Measurements from ENCODE around the gene CCNG2. TPM values are rescaled to one million over a fixed set of nuclear protein-coding genes. Genes with fewer than 3 reads are reported as not detected.

Gene CCNG2
- total and polyA plus RNA-seq, 2 of the 13 experiments (the other 11 are each of a cell fraction or from before 2014, with no cell fraction given): 3.9 to 11.5 TPM

GRCh38 chr4:77174426-77174825 lies 17.4 kb downstream of the CCNG2 start:
- ChIA-PET POLR2A (no interaction called here), CTCF (ENCODE audit: low intra/inter-chr PET ratio, low total read pairs) (no interaction called here)
- Histone ChIP-seq H3K36me3 (replicated peaks in 1 of 2; ENCODE audit: control insufficient read depth in 1 of 2, insufficient read depth in 2 of 2, low read length in 2 of 2) (peaks cover 2 to 8% of the 10 kb centered on the region in 2 experiments; a peak in 1 of 5 replicates), H3K79me2 (ENCODE audit: insufficient read depth, low read length) (no peaks in the 10 kb centered on the region), H3K27me3 (ENCODE audit: control insufficient read depth in 1 of 2, insufficient read depth in 2 of 2, low read length in 2 of 2) (peaks cover under 1 to 18% of the 10 kb centered on the region in 2 experiments; a peak in 3 of 5 replicates), H3K4me1 (ENCODE audit: insufficient read depth, low read length) (no peaks in the 10 kb centered on the region), H3K9ac (ENCODE audit: insufficient read depth, low read depth, low read length) (no peak overlapping the region), H3K4me2 (ENCODE audit: low read depth, low read length) (no peak overlapping the region), H3K27ac (ENCODE audit: extremely low read length, insufficient read depth, low read length) (no peak overlapping the region), H3K4me3 (replicated peaks in 1 of 3; ENCODE audit: insufficient read depth in 1 of 3, low read depth in 2 of 3, low read length in 3 of 3) (no peak overlapping the region), H4K20me1 (ENCODE audit: insufficient read depth, low read length) (no peaks in the 10 kb centered on the region), H3K9me3 (ENCODE audit: low read length) (no peaks in the 10 kb centered on the region), H2AFZ (ENCODE audit: low read length) (no peak overlapping the region)
- 33% methylated on average over 1 of the region's 3 CpGs for WGBS (ENCODE audit: low lambda C conversion rate)
- intact Hi-C loops (cut with micrococcal nuclease; ENCODE audit: unreplicated experiment) (no loop called here), in situ Hi-C loops (cut with HindIII; ENCODE audit: extremely low pct_ligation_motif_present, low pct_unique_long_range_greater_than_20kb) (no loop called here)
- BruUV-seq (replicated peaks): no TSS peak
- DNase-seq (ENCODE audit: low spot score): no peak
- no peak for FAIRE-seq
- no peak for ATAC-seq
- no peak for TF ChIP-seq DNMT3B (CRISPR knock-in tag; conservative IDR thresholded peaks at IDR 0.05)
- TF ChIP-seq ZNF556 (CRISPR knock-in tag; IDR thresholded peaks at IDR 0.05; ENCODE audit: borderline replicate concordance): no peak
- no peak for TF ChIP-seq RBM39 (IDR thresholded peaks at IDR 0.05; ENCODE audit: low read depth, low read length, poor library complexity, severe bottlenecking)
- TF ChIP-seq ZNF260 (CRISPR knock-in tag; IDR thresholded peaks at IDR 0.05; ENCODE audit: borderline replicate concordance, low read depth): no peak
- no peak for TF ChIP-seq ZNF639 (CRISPR knock-in tag; conservative IDR thresholded peaks at IDR 0.05)
- TF ChIP-seq YEATS4 (CRISPR knock-in tag; IDR thresholded peaks at IDR 0.05; ENCODE audit: borderline replicate concordance): no peak
- no peak for TF ChIP-seq PRDM15 (CRISPR knock-in tag; IDR thresholded peaks at IDR 0.05)
- TF ChIP-seq RORA (CRISPR knock-in tag; IDR thresholded peaks at IDR 0.05): no peak
- no peak for TF ChIP-seq SRY (CRISPR knock-in tag; IDR thresholded peaks at IDR 0.05)
- TF ChIP-seq ZBTB34 (CRISPR knock-in tag; IDR thresholded peaks at IDR 0.05): no peak
- TF ChIP-seq CBX1 (IDR thresholded peaks at IDR 0.05; ENCODE audit: low read depth): no peak
- no peak for TF ChIP-seq THAP9 (CRISPR knock-in tag; IDR thresholded peaks at IDR 0.05; ENCODE audit: borderline replicate concordance)
- TF ChIP-seq ZKSCAN5 (CRISPR knock-in tag; IDR thresholded peaks at IDR 0.05): no peak
- TF ChIP-seq ZNF451 (CRISPR knock-in tag; IDR thresholded peaks at IDR 0.05): no peak

All from HepG2 (cell line).